ENCODE measurements around the gene HEPHL1. TPM values are rescaled to one million over a fixed set of nuclear protein-coding genes. Genes with fewer than 3 reads are reported as not detected.

HEPHL1 gene
- total RNA-seq, 1 donor from 2014 or later, result not detected

GRCh38 chr11:94007426-94007825 lies 13.7 kb upstream of the HEPHL1 start:
- Mint-ChIP-seq H3K27me3 (peaks cover 3% of the 10 kb centered on the region), H3K36me3 (ENCODE audit: insufficient read depth) (no peaks in the 10 kb centered on the region), H3K27ac (no peak overlapping the region), H3K4me1 (ENCODE audit: low read depth) (no peaks in the 10 kb centered on the region), H3K9me3 (ENCODE audit: low read depth) (no peaks in the 10 kb centered on the region), H3K4me3 (ENCODE audit: low read depth) (no peak overlapping the region)
- no peak for TF ChIP-seq CTCF (IDR thresholded peaks at IDR 0.05; ENCODE audit: unreplicated experiment)
- no peak for DNase-seq (ENCODE audit: low spot score, unreplicated experiment)

GRCh38 chr11:94007906-94008305 lies 13.2 kb upstream of the HEPHL1 start:
- Mint-ChIP-seq H3K9me3 (ENCODE audit: low read depth) (no peaks in the 10 kb centered on the region), H3K4me1 (ENCODE audit: low read depth) (peaks cover 1% of the 10 kb centered on the region), H3K27ac (no peak overlapping the region), H3K27me3 (peaks cover 3% of the 10 kb centered on the region), H3K4me3 (ENCODE audit: low read depth) (no peak overlapping the region), H3K36me3 (ENCODE audit: insufficient read depth) (no peaks in the 10 kb centered on the region)
- no peak for DNase-seq (ENCODE audit: low spot score, unreplicated experiment)
- no peak for TF ChIP-seq CTCF (IDR thresholded peaks at IDR 0.05; ENCODE audit: unreplicated experiment)

- H3K36me3 Mint-ChIP-seq (ENCODE audit: insufficient read depth), result no peaks in the 10 kb centered on the region
- no peak for TF ChIP-seq CTCF (IDR thresholded peaks at IDR 0.05; ENCODE audit: unreplicated experiment)
- H3K9me3 Mint-ChIP-seq (ENCODE audit: low read depth), result peaks cover 3% of the 10 kb centered on the region
- H3K27me3 Mint-ChIP-seq, result peaks cover 3% of the 10 kb centered on the region
- peaks cover 6% of the 10 kb centered on the region for H3K4me1 Mint-ChIP-seq (ENCODE audit: low read depth)
- H3K4me3 Mint-ChIP-seq (ENCODE audit: low read depth), result no peak overlapping the region
- no peak overlapping the region for H3K27ac Mint-ChIP-seq
- DNase-seq (ENCODE audit: low spot score, unreplicated experiment), result no peak
Measured at GRCh38 chr11:94010136-94010535, 11.0 kb upstream of the HEPHL1 start.

- no peak overlapping the region for H3K4me3 Mint-ChIP-seq (ENCODE audit: low read depth)
- DNase-seq (ENCODE audit: low spot score, unreplicated experiment), result no peak
- no peaks in the 10 kb centered on the region for H3K36me3 Mint-ChIP-seq (ENCODE audit: insufficient read depth)
- H3K9me3 Mint-ChIP-seq (ENCODE audit: low read depth), result peaks cover 10% of the 10 kb centered on the region
- H3K27me3 Mint-ChIP-seq, result peaks cover 3% of the 10 kb centered on the region
- peaks cover 6% of the 10 kb centered on the region for H3K4me1 Mint-ChIP-seq (ENCODE audit: low read depth)
- H3K27ac Mint-ChIP-seq, result no peak overlapping the region
- TF ChIP-seq CTCF (IDR thresholded peaks at IDR 0.05; ENCODE audit: unreplicated experiment), result no peak
Measured at GRCh38 chr11:94011478-94011877, 9.7 kb upstream of the HEPHL1 start.

GRCh38 chr11:94017446-94017845 lies 3.7 kb upstream of the HEPHL1 start:
- peaks cover 6% of the 10 kb centered on the region for H3K4me1 Mint-ChIP-seq (ENCODE audit: low read depth)
- H3K36me3 Mint-ChIP-seq (ENCODE audit: insufficient read depth), result no peaks in the 10 kb centered on the region
- H3K27me3 Mint-ChIP-seq, result no peaks in the 10 kb centered on the region
- DNase-seq (ENCODE audit: low spot score, unreplicated experiment), result no peak
- no peak overlapping the region for H3K27ac Mint-ChIP-seq
- TF ChIP-seq CTCF (IDR thresholded peaks at IDR 0.05; ENCODE audit: unreplicated experiment), result no peak
- H3K9me3 Mint-ChIP-seq (ENCODE audit: low read depth), result peaks cover 10% of the 10 kb centered on the region
- no peak overlapping the region for H3K4me3 Mint-ChIP-seq (ENCODE audit: low read depth)
